DMS114 treated with DMSO at 0.1 percent for 48 hours (cell line): ENCODE results near the gene TMEM132A.
"Not testable (repeated sequence)": the region's sequence is repeated elsewhere in the genome, so short reads cannot be mapped to it uniquely, and the experiment has no call there.

Source experiments
- DNase-seq: peaks from one replicate; lab custom pipeline; 2025; ENCODE audit not compliant: unreplicated experiment; lab: John Stamatoyannopoulos, UW

The TMEM132A gene

GRCh38 chr11:60953781-60954180, 29.5 kb downstream of the TMEM132A start:
- DNase-seq: no peak

- DNase-seq: no peak
Observed at GRCh38 chr11:60954421-60954820, 30.2 kb downstream of the TMEM132A start.

- no peak for DNase-seq
Observed at GRCh38 chr11:60955571-60955970, 31.3 kb downstream of the TMEM132A start.

GRCh38 chr11:60957188-60957587, 32.9 kb downstream of the TMEM132A start:
- DNase-seq: no peak

- DNase-seq: no peak
Observed at GRCh38 chr11:60959431-60959830, 35.2 kb downstream of the TMEM132A start.

GRCh38 chr11:60960405-60960804, 36.1 kb downstream of the TMEM132A start:
- no peak for DNase-seq

GRCh38 chr11:60964801-60965200, 40.5 kb downstream of the TMEM132A start:
- DNase-seq: no peak

GRCh38 chr11:60966890-60967289, 42.6 kb downstream of the TMEM132A start:
- no peak for DNase-seq

GRCh38 chr11:60968223-60968622, 44.0 kb downstream of the TMEM132A start:
- no peak for DNase-seq

GRCh38 chr11:60970369-60970774, 46.1 kb downstream of the TMEM132A start:
- no peak for DNase-seq

- no peak for DNase-seq
Observed at GRCh38 chr11:60970890-60971289, 46.6 kb downstream of the TMEM132A start.

- no peak for DNase-seq
Observed at GRCh38 chr11:60971520-60971919, 47.3 kb downstream of the TMEM132A start, which contains the start of gene CD6. Gene CD6, plus strand, starts transcription at chr11:60971680. Its CDS starts 186 bp downstream, at chr11:60971866.

- DNase-seq: no peak
Observed at GRCh38 chr11:60972182-60973030, 48.1 kb downstream of the TMEM132A start.

- DNase-seq: no peak
Observed at GRCh38 chr11:60973699-60974098, 49.4 kb downstream of the TMEM132A start.

GRCh38 chr11:60974316-60974715, 50.1 kb downstream of the TMEM132A start:
- not testable (repeated sequence) for DNase-seq

- DNase-seq: no peak
Observed at GRCh38 chr11:60974726-60975125, 50.5 kb downstream of the TMEM132A start.

GRCh38 chr11:60977224-60977623, 53.0 kb downstream of the TMEM132A start:
- no peak for DNase-seq

GRCh38 chr11:60977836-60978235, 53.6 kb downstream of the TMEM132A start:
- DNase-seq: no peak

GRCh38 chr11:60978546-60979380, 54.5 kb downstream of the TMEM132A start:
- DNase-seq: no peak

- DNase-seq: no peak
Observed at GRCh38 chr11:60981515-60981914, 57.3 kb downstream of the TMEM132A start.

GRCh38 chr11:60982184-60982583, 57.9 kb downstream of the TMEM132A start:
- no peak for DNase-seq

GRCh38 chr11:60984149-60984548, 59.9 kb downstream of the TMEM132A start:
- DNase-seq: no peak
